ENCODE data around the gene ZIM2.

The ZIM2 gene

GRCh38 chr19:56841193-56841543 lies 642 bp upstream of the ZIM2 start:
- Histone ChIP-seq H2AFZ (ENCODE audit: low read length) (no peak overlapping the region), H2AK5ac (ENCODE audit: low read depth, low read length) (no peak overlapping the region), H3K4ac (ENCODE audit: low read length) (no peak overlapping the region), H3K23ac (ENCODE audit: low read depth, low read length, poor library complexity) (no peak overlapping the region), H3K18ac (ENCODE audit: low read length) (no peak overlapping the region), H3K14ac (ENCODE audit: low read length) (no peak overlapping the region), H3K79me1 (ENCODE audit: low read depth, low read length) (peaks cover 7% of the 10 kb centered on the region), H3K27ac (replicated peaks; ENCODE audit: low read length) (no peak overlapping the region), H4K8ac (ENCODE audit: low read depth, low read length) (no peak overlapping the region), H3K4me1 (ENCODE audit: control insufficient read depth in 2 of 2, insufficient read depth in 1 of 2, low read depth in 1 of 2, low read length in 2 of 2) (no peaks in the 10 kb centered on the region), H4K91ac (ENCODE audit: low read depth, low read length, poor library complexity) (no peak overlapping the region), H3K4me3 (ENCODE audit: low read length in 2 of 2) (peak overlapping the region in 1 of 2 donors; percentile 69), H3K4me2 (ENCODE audit: insufficient read depth, low read length, poor library complexity, severe bottlenecking) (peak overlapping the region; percentile 57), H3K9me3 (replicated peaks in 1 of 2; ENCODE audit: control insufficient read depth in 2 of 2, insufficient read depth in 1 of 2, low read depth in 1 of 2, low read length in 2 of 2) (peaks cover 6 to 13% of the 10 kb centered on the region in 2 donors), H2BK120ac (ENCODE audit: low read depth, low read length) (no peak overlapping the region), H3K9ac (ENCODE audit: low read depth, low read length, poor library complexity) (no peak overlapping the region), H3K36me3 (replicated peaks in 1 of 2; ENCODE audit: control insufficient read depth in 2 of 2, insufficient read depth in 2 of 2, low read length in 2 of 2) (peaks cover 0 to under 1% of the 10 kb centered on the region in 2 donors), H2BK12ac (ENCODE audit: low read length) (no peak overlapping the region), H2BK15ac (ENCODE audit: low read length) (no peak overlapping the region), H2BK5ac (ENCODE audit: low read length) (no peak overlapping the region), H3K27me3 (ENCODE audit: control insufficient read depth in 3 of 3, insufficient read depth in 3 of 3, low read depth in 1 of 3, low read length in 3 of 3) (peaks cover 0 to 7% (median 0%) of the 10 kb centered on the region in 3 experiments)
- no CpG with 5 or more reads among the region's 12 CpGs for WGBS, 2 donors (ENCODE audit: extremely low coverage in 2 of 2, insufficient read length in 2 of 2, insufficient replicate concordance in 1 of 2)
- no peak for DNase-seq (ENCODE audit: low spot score)

GRCh38 chr19:56839652-56840450 lies 675 bp downstream of the ZIM2 start:
- peaks cover 0 to 8% of the 10 kb centered on the region in 2 donors for H3K36me3 ChIP-seq (replicated peaks in 1 of 2; ENCODE audit: control insufficient read depth in 2 of 2, insufficient read depth in 2 of 2, low read length in 2 of 2)
- no peaks in the 10 kb centered on the region for H3K4me1 ChIP-seq (ENCODE audit: control insufficient read depth in 2 of 2, insufficient read depth in 1 of 2, low read depth in 1 of 2, low read length in 2 of 2)
- peak overlapping the region; percentile 58 for H3K4me2 ChIP-seq (ENCODE audit: insufficient read depth, low read length, poor library complexity, severe bottlenecking)
- H3K27me3 ChIP-seq (ENCODE audit: control insufficient read depth in 3 of 3, insufficient read depth in 3 of 3, low read depth in 1 of 3, low read length in 3 of 3), result peaks cover 0 to 7% (median 0%) of the 10 kb centered on the region in 3 experiments
- peak overlapping the region in 1 of 2 donors; percentile 90 for H3K4me3 ChIP-seq (ENCODE audit: low read length in 2 of 2)
- H4K8ac ChIP-seq (ENCODE audit: low read depth, low read length), result peak overlapping the region; percentile 32
- no peak overlapping the region for H2BK15ac ChIP-seq (ENCODE audit: low read length)
- no peak overlapping the region for H2BK5ac ChIP-seq (ENCODE audit: low read length)
- no peak overlapping the region for H3K23ac ChIP-seq (ENCODE audit: low read depth, low read length, poor library complexity)
- H4K91ac ChIP-seq (ENCODE audit: low read depth, low read length, poor library complexity), result no peak overlapping the region
- H3K9ac ChIP-seq (ENCODE audit: low read depth, low read length, poor library complexity), result peak overlapping the region; percentile 97
- H2AK5ac ChIP-seq (ENCODE audit: low read depth, low read length), result no peak overlapping the region
- WGBS, 2 donors (ENCODE audit: extremely low coverage in 2 of 2, insufficient read length in 2 of 2, insufficient replicate concordance in 1 of 2), result no CpG with 5 or more reads among the region's 48 CpGs
- H2BK120ac ChIP-seq (ENCODE audit: low read depth, low read length), result peak overlapping the region; percentile 47
- H2BK12ac ChIP-seq (ENCODE audit: low read length), result no peak overlapping the region
- peak; percentile 92 for DNase-seq (ENCODE audit: low spot score)
- peak overlapping the region; percentile 56 for H3K14ac ChIP-seq (ENCODE audit: low read length)
- H3K4ac ChIP-seq (ENCODE audit: low read length), result no peak overlapping the region
- peaks cover 6 to 20% of the 10 kb centered on the region in 2 donors for H3K9me3 ChIP-seq (replicated peaks in 1 of 2; ENCODE audit: control insufficient read depth in 2 of 2, insufficient read depth in 1 of 2, low read depth in 1 of 2, low read length in 2 of 2)
- peak overlapping the region; percentile 80 for H3K27ac ChIP-seq (replicated peaks; ENCODE audit: low read length)
- H2AFZ ChIP-seq (ENCODE audit: low read length), result no peak overlapping the region
- peaks cover 7% of the 10 kb centered on the region for H3K79me1 ChIP-seq (ENCODE audit: low read depth, low read length)
- H3K18ac ChIP-seq (ENCODE audit: low read length), result peak overlapping the region; percentile 87

- Histone ChIP-seq H3K9me3 (replicated peaks in 1 of 2; ENCODE audit: control insufficient read depth in 2 of 2, insufficient read depth in 1 of 2, low read depth in 1 of 2, low read length in 2 of 2) (peaks cover 6 to 25% of the 10 kb centered on the region in 2 donors), H2BK15ac (ENCODE audit: low read length) (no peak overlapping the region), H3K18ac (ENCODE audit: low read length) (no peak overlapping the region), H3K4me3 (ENCODE audit: low read length in 2 of 2) (peak overlapping the region in 1 of 2 donors; percentile 90), H4K8ac (ENCODE audit: low read depth, low read length) (peak overlapping the region; percentile 32), H2BK120ac (ENCODE audit: low read depth, low read length) (no peak overlapping the region), H2AK5ac (ENCODE audit: low read depth, low read length) (no peak overlapping the region), H3K14ac (ENCODE audit: low read length) (no peak overlapping the region), H2BK5ac (ENCODE audit: low read length) (peak overlapping the region; percentile 30), H3K23ac (ENCODE audit: low read depth, low read length, poor library complexity) (no peak overlapping the region), H3K4ac (ENCODE audit: low read length) (no peak overlapping the region), H3K79me1 (ENCODE audit: low read depth, low read length) (peaks cover 7% of the 10 kb centered on the region), H3K36me3 (replicated peaks in 1 of 2; ENCODE audit: control insufficient read depth in 2 of 2, insufficient read depth in 2 of 2, low read length in 2 of 2) (peaks cover 0 to 15% of the 10 kb centered on the region in 2 donors), H4K91ac (ENCODE audit: low read depth, low read length, poor library complexity) (no peak overlapping the region), H3K27me3 (ENCODE audit: control insufficient read depth in 3 of 3, insufficient read depth in 3 of 3, low read depth in 1 of 3, low read length in 3 of 3) (peaks cover 0 to 10% (median 0%) of the 10 kb centered on the region in 3 experiments), H3K4me2 (ENCODE audit: insufficient read depth, low read length, poor library complexity, severe bottlenecking) (no peak overlapping the region), H3K4me1 (ENCODE audit: control insufficient read depth in 2 of 2, insufficient read depth in 1 of 2, low read depth in 1 of 2, low read length in 2 of 2) (no peaks in the 10 kb centered on the region), H3K27ac (replicated peaks; ENCODE audit: low read length) (peak overlapping the region; percentile 80), H2AFZ (ENCODE audit: low read length) (no peak overlapping the region), H2BK12ac (ENCODE audit: low read length) (no peak overlapping the region), H3K9ac (ENCODE audit: low read depth, low read length, poor library complexity) (no peak overlapping the region)
- WGBS, 2 donors (ENCODE audit: extremely low coverage in 2 of 2, insufficient read length in 2 of 2, insufficient replicate concordance in 1 of 2), result no CpG with 5 or more reads among the region's 34 CpGs
- peak; percentile 96 for DNase-seq (ENCODE audit: low spot score)
Observed at GRCh38 chr19:56838909-56839651, 1.4 kb downstream of the ZIM2 start.
